ENCODE data around the gene PLXNC1. TPM values are rescaled to one million over a fixed set of nuclear protein-coding genes. Genes with fewer than 3 reads are reported as not detected.

The PLXNC1 gene
- total RNA-seq, 1 donor from 2014 or later = 2.7 TPM

- DNase-seq (ENCODE audit: low read depth) = no peak
Observed at GRCh38 chr12:94353130-94353529, 204.8 kb downstream of the PLXNC1 start.
